Prostate gland (tissue), 2 donors: Measurements from ENCODE around the gene DPEP3. TPM values are rescaled to one million over a fixed set of nuclear protein-coding genes. Genes with fewer than 3 reads are reported as not detected.

Experiments used
- DNase-seq: peaks from one replicate; pipeline ENCODE4 v3.0.0-alpha.2; 2019; ENCODE audit warnings: low spot score
- H3K27ac ChIP-seq, 2 donors: fragments of 200-600 bp; sonication (generic); 2 replicates each; pipeline ENCODE4 v1.5.1; 2017 to 2019
- H3K27me3 ChIP-seq: fragments of 200-600 bp; sonication (generic); replicated peaks from 2 replicates; pipeline ENCODE4 v1.5.1; 2019; ENCODE audit not compliant: insufficient read depth
- H3K36me3 ChIP-seq, 2 donors: fragments of 200-600 bp; sonication (generic); 1 replicate in 1 of 2; 2 replicates in 1 of 2; pipeline versions ENCODE4 v1.5.1 to v1.8.1; 2017 to 2019
- H3K4me1 ChIP-seq: fragments of 200-600 bp; sonication (generic); replicated peaks from 2 replicates; pipeline ENCODE4 v1.5.1; 2019
- H3K4me3 ChIP-seq, 2 donors: fragments of 200-600 bp; sonication (generic); 2 replicates each; pipeline ENCODE4 v1.5.1; 2017 to 2019
- H3K9me3 ChIP-seq: fragments of 200-600 bp; sonication (generic); 2 replicates; pipeline ENCODE4 v1.5.1; 2017
- POLR2A ChIP-seq: fragments of 450-650 bp; IDR thresholded peaks from one replicate; pipeline ENCODE4 v1.6.1; 2016; ENCODE audit warnings: antibody characterized with exemption, mild to moderate bottlenecking
- POLR2AphosphoS5 ChIP-seq: sonication (generic); formaldehyde crosslinking; IDR thresholded peaks from one replicate; pipeline ENCODE4 v1.6.1; 2017; ENCODE audit warnings: antibody characterized with exemption
- WGBS: methylation state at CpG from one replicate; pipeline ENCODE4 v1.1.5; 2018; 5-methylcytosine and 5-hydroxymethylcytosine counted together
- intact Hi-C: fragments of 100-400 bp; cut with DNase I; formaldehyde crosslinking; loops from one replicate; pipeline ENCODE4 v1.14.2; 2022
- total RNA-seq, 2 donors: library from RNA; depleted of rRNA; stranded (reverse); fragments of >200 nt; gene quantifications; one replicate each; pipeline ENCODE4 v1.1.0, GENCODE V29; 2016
- TF ChIP-seq, protein P1 (sequence below), 4 experiments: fragments of 200-600 bp in 2 of 4; fragments of 450-650 bp in 2 of 4; sonication (generic) in 2 of 4; IDR thresholded peaks; 1 replicate in 3 of 4; 2 replicates in 1 of 4; pipeline ENCODE4 v1.5.1; 2016 to 2019; ENCODE audit warnings: antibody characterized with exemption in 4 of 4, mild to moderate bottlenecking in 2 of 4, moderate library complexity in 2 of 4

DPEP3 gene
- total RNA-seq, 2 donors from 2014 or later: 49.9 TPM; not detected in 1

DNA sequence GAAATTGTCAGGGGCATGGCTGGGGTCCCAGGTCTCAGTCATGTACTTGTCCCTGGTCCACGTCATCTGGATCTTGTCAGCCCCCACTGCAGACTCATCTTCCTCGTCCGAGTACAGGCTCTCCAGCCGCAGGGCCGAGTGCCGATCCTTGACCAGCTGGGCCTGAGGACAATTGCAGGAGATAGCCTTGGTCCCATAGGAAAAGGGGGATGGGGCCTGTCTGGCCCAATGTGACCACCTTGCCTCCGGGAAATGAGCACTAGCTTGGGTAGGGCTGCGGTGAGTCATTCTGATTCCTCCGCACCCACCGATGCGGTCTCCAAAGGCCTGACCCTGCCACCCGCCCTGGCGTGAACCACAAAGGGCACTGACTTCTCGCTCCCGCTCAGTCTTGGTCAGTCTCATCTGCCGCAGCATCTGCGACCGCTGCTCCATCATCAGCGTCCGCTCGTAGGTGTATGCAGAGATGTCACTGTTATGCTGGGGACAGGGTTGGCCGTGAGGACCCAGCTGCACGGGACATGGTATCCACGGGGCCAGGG lies 34.8 kb downstream of the DPEP3 start:
- H3K27ac ChIP-seq: peak overlapping the region in 1 of 2 donors; percentile 59
- 89% methylated on average over 24 of the region's 24 CpGs for WGBS

GRCh38 chr16:67944690-67945391 lies 35.5 kb downstream of the DPEP3 start:
- Histone ChIP-seq H3K9me3 (no peaks in the 10 kb centered on the region), H3K27ac (peak overlapping the region; percentile 33 to 59), H3K27me3 (no peaks in the 10 kb centered on the region), H3K4me3 (no peak overlapping the region), H3K4me1 (no peaks in the 10 kb centered on the region), H3K36me3 (peaks cover 21 to 40% of the 10 kb centered on the region in 2 donors)
- no peak for TF ChIP-seq POLR2AphosphoS5
- TF ChIP-seq POLR2A: no peak
- TF ChIP-seq, protein P1, sequence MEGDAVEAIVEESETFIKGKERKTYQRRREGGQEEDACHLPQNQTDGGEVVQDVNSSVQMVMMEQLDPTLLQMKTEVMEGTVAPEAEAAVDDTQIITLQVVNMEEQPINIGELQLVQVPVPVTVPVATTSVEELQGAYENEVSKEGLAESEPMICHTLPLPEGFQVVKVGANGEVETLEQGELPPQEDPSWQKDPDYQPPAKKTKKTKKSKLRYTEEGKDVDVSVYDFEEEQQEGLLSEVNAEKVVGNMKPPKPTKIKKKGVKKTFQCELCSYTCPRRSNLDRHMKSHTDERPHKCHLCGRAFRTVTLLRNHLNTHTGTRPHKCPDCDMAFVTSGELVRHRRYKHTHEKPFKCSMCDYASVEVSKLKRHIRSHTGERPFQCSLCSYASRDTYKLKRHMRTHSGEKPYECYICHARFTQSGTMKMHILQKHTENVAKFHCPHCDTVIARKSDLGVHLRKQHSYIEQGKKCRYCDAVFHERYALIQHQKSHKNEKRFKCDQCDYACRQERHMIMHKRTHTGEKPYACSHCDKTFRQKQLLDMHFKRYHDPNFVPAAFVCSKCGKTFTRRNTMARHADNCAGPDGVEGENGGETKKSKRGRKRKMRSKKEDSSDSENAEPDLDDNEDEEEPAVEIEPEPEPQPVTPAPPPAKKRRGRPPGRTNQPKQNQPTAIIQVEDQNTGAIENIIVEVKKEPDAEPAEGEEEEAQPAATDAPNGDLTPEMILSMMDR (IDR thresholded peaks at IDR 0.05): no peak
- intact Hi-C loops: no loop called here
- DNase-seq: no peak
- WGBS: 89% methylated on average over 24 of the region's 24 CpGs

More for the DNA sequence above, 34.8 kb downstream of the DPEP3 start:
- no peak overlapping the region for H3K4me3 ChIP-seq
- no peak for DNase-seq
- H3K9me3 ChIP-seq: no peaks in the 10 kb centered on the region
- H3K27me3 ChIP-seq: no peaks in the 10 kb centered on the region
- H3K4me1 ChIP-seq: no peaks in the 10 kb centered on the region
- intact Hi-C loops: no loop called here
- no peak for TF ChIP-seq POLR2AphosphoS5
- no peak for TF ChIP-seq POLR2A
- TF ChIP-seq, protein P1 (IDR thresholded peaks at IDR 0.05): no peak
- H3K36me3 ChIP-seq: peaks cover 27 to 40% of the 10 kb centered on the region in 2 donors

GRCh38 chr16:67943619-67944504 lies 36.4 kb downstream of the DPEP3 start, which contains the start of gene LCAT:
Gene LCAT (minus strand): TSS chr16:67944120. CDS start chr16:67944101, 19 bp downstream.
- DNase-seq: no peak
- intact Hi-C loops: no loop called here
- peaks cover 14 to 38% of the 10 kb centered on the region in 2 donors for H3K36me3 ChIP-seq
- H3K9me3 ChIP-seq: no peaks in the 10 kb centered on the region
- H3K4me1 ChIP-seq: no peaks in the 10 kb centered on the region
- peak; percentile 24 for TF ChIP-seq POLR2AphosphoS5
- TF ChIP-seq, protein P1 (IDR thresholded peaks at IDR 0.05): no peak
- no peaks in the 10 kb centered on the region for H3K27me3 ChIP-seq
- WGBS: 35% methylated on average over 22 of the region's 23 CpGs
- H3K4me3 ChIP-seq: no peak within 1 kb of the TSS
- peak within 1 kb of the TSS; percentile 51 to 59 for H3K27ac ChIP-seq

- intact Hi-C loops: no loop called here
- no peak for DNase-seq
- H3K9me3 ChIP-seq: no peaks in the 10 kb centered on the region
- H3K4me3 ChIP-seq: no peak overlapping the region
- whole genome bisulfite sequencing: 83% methylated on average over 6 of the region's 6 CpGs
- no peaks in the 10 kb centered on the region for H3K4me1 ChIP-seq
- H3K36me3 ChIP-seq: peaks cover 12 to 31% of the 10 kb centered on the region in 2 donors
- TF ChIP-seq, protein P1 (IDR thresholded peaks at IDR 0.05): no peak
- TF ChIP-seq POLR2A (no peak), POLR2AphosphoS5 (no peak)
- no peaks in the 10 kb centered on the region for H3K27me3 ChIP-seq
- H3K27ac ChIP-seq: peak overlapping the region; percentile 51 to 59
These were observed 37.1 kb downstream of the DPEP3 start for GRCh38 chr16:67943256-67943618.
